K562 (cell line): Measurements from ENCODE around the gene E2F3. TPM values are rescaled to one million over a fixed set of nuclear protein-coding genes. Genes with fewer than 3 reads are reported as not detected.

ENCODE experiments used
- AFF4 ChIP-seq: sonication (generic); formaldehyde crosslinking; IDR thresholded peaks from 2 replicates; pipeline ENCODE4 v1.8.0; 2023; ENCODE audit warnings: mild to moderate bottlenecking, missing genetic modification reagents
- ATF7 ChIP-seq: fragments of 450-650 bp; IDR thresholded peaks from 2 replicates; pipeline ENCODE4 v1.7.1; 2014; ENCODE audit warnings: mild to moderate bottlenecking, moderate library complexity
- CHAMP1 ChIP-seq: fragments of 450-650 bp; IDR thresholded peaks from 2 replicates; pipeline ENCODE4 v1.6.1; 2016; ENCODE audit warnings: mild to moderate bottlenecking
- FOXK2 ChIP-seq, 2 experiments: fragments of 450-650 bp; IDR thresholded peaks in 1 of 2; conservative IDR thresholded peaks in 1 of 2; 2 replicates each; pipeline ENCODE4 v1.6.1; 2016; ENCODE audit warnings: low read depth in 2 of 2, mild to moderate bottlenecking in 1 of 2
- KDM1A ChIP-seq, 2 experiments: fragments of 450-650 bp; IDR thresholded peaks; 2 replicates each; pipeline ENCODE4 v1.6.1; 2016; ENCODE audit warnings: mild to moderate bottlenecking in 2 of 2
- MTA1 ChIP-seq: fragments of 450-650 bp; IDR thresholded peaks from 2 replicates; pipeline ENCODE4 v1.6.1; 2017; ENCODE audit warnings: borderline replicate concordance
- MTF1 ChIP-seq: fragments of 250-450 bp; sonication (Bioruptor Pico); IDR thresholded peaks from 2 replicates; pipeline ENCODE4 v1.9.0; 2021; ENCODE audit warnings: moderate library complexity, mild to moderate bottlenecking, inconsistent platforms, borderline replicate concordance
- MYC ChIP-seq, 2 experiments: fragments of 250-450 bp in 1 of 2; sonication (Bioruptor Pico) in 1 of 2; IDR thresholded peaks; 2 replicates each; pipeline versions ENCODE4 v1.5.1 to v1.6.1; 2012 to 2021; ENCODE audit warnings: low read depth in 2 of 2, borderline replicate concordance in 1 of 2, improper control_type of control experiment in 1 of 2, low read length in 1 of 2, mild to moderate bottlenecking in 1 of 2, moderate library complexity in 1 of 2
- NFIC ChIP-seq: fragments of 450-650 bp; IDR thresholded peaks from 2 replicates; pipeline ENCODE4 v1.6.1; 2017; ENCODE audit warnings: mild to moderate bottlenecking, inconsistent platforms
- NR0B1 ChIP-seq: fragments of 450-650 bp; IDR thresholded peaks from one replicate; pipeline ENCODE4 v1.6.1; 2018; ENCODE audit warnings: mild to moderate bottlenecking, moderate library complexity; ENCODE audit not compliant: partially characterized antibody
- PHF21A ChIP-seq: fragments of 450-650 bp; IDR thresholded peaks from 2 replicates; pipeline ENCODE4 v1.6.1; 2017; ENCODE audit warnings: low read depth, borderline replicate concordance
- POLR2A ChIP-seq: fragments of 450-650 bp; conservative IDR thresholded peaks from 2 replicates; pipeline ENCODE4 v1.6.1; 2016
- RCOR1 ChIP-seq, 2 experiments: IDR thresholded peaks; 2 replicates each; pipeline ENCODE4 v1.6.1; 2012; ENCODE audit warnings: low read depth in 2 of 2, low read length in 2 of 2, borderline replicate concordance in 1 of 2, improper control_type of control experiment in 1 of 2
- SMARCE1 ChIP-seq: fragments of 450-650 bp; IDR thresholded peaks from 2 replicates; pipeline ENCODE4 v1.7.1; 2016; ENCODE audit warnings: mild to moderate bottlenecking
- ZBTB1 ChIP-seq: sonication (generic); formaldehyde crosslinking; IDR thresholded peaks from 2 replicates; pipeline ENCODE4 v1.8.1; 2023; ENCODE audit warnings: missing genetic modification reagents, low read depth, mild to moderate bottlenecking, borderline replicate concordance
- ZNF398 ChIP-seq: fragments of 250-450 bp; sonication (Bioruptor Pico); IDR thresholded peaks from 2 replicates; pipeline ENCODE4 v1.8.0; 2021; ENCODE audit warnings: moderate library complexity, mild to moderate bottlenecking, inconsistent platforms
- polyA plus RNA-seq, 8 experiments: library from polyadenylated mRNA; depleted of rRNA in 4 of 8; stranded (reverse) in 5 of 8; unstranded in 3 of 8; fragments of >200 nt; fragmentation: Nextera tagmentation in 2 of 8; fragmentation: Illumina TruSeq in 1 of 8; extraction: Ambion mirVana in 2 of 8; extraction: Trizol in 1 of 8; gene quantifications; 2 replicates each; pipeline versions ENCODE4 v1.2.1 to v1.2.3, GENCODE V29; 2011 to 2014; ENCODE audit warnings: inconsistent platforms in 1 of 8, missing spikeins in 1 of 8
- total RNA-seq, 7 experiments: library from RNA; depleted of rRNA in 6 of 7; stranded (reverse); fragments of >200 nt in 6 of 7; fragmentation: Illumina TruSeq in 2 of 7; extraction: Trizol in 2 of 7; gene quantifications; 2 replicates each; pipeline versions ENCODE4 v1.2.1 to v1.2.3, GENCODE V29; 2011 to 2021; ENCODE audit warnings: low replicate concordance in 1 of 7

Gene E2F3
- total and polyA plus RNA-seq, 9 of the 15 experiments (the other 6 are each of a cell fraction or from before 2014, with no cell fraction given), result 11.1 to 44.7 (median 27.2) TPM

- TF ChIP-seq MYC (IDR thresholded peaks at IDR 0.05; ENCODE audit: low read depth, low read length) (no peak), MYC (CRISPR knock-in tag; IDR thresholded peaks at IDR 0.05; ENCODE audit: borderline replicate concordance, low read depth) (0 out of 2 replicates have a peak, but pooled peaks have one; percentile 16), ATF7 (peak; percentile 79), PHF21A (peak; percentile 46; the same call in 1 of the 2 replicates), NR0B1 (no peak), KDM1A (IDR thresholded peaks at IDR 0.05) (peak; percentile 11 to 36; a peak in 1 of 4 replicates), POLR2A (peak; percentile 14), NFIC (no peak; the same call in 1 of the 2 replicates), AFF4 (CRISPR knock-in tag) (peak; percentile 13), MTA1 (peak; percentile 40; the same call in 1 of the 2 replicates), ZBTB1 (no peak), MTF1 (CRISPR knock-in tag) (no peak), FOXK2 (conservative IDR thresholded peaks at IDR 0.05 in 1 of 2, IDR thresholded peaks at IDR 0.05 in 1 of 2; ENCODE audit: low read depth in 2 of 2) (0 out of 4 replicates have a peak, but pooled peaks of 1 of the 2 experiments have one; percentile 8), RCOR1 (IDR thresholded peaks at IDR 0.05; ENCODE audit: borderline replicate concordance in 1 of 2, low read depth in 2 of 2, low read length in 2 of 2) (peak in 1 of 2 experiments; percentile 75; a peak in 1 of 4 replicates), ZNF398 (CRISPR knock-in tag) (no peak), SMARCE1 (0 out of 2 replicates have a peak, but pooled peaks have one; percentile 47), CHAMP1 (no peak)
Observed at GRCh38 chr6:20400456-20401204, 1.0 kb upstream of the E2F3 start (continued).
